NCI-H2081 treated with DMSO at 0.1 percent for 48 hours (cell line): Measurements from ENCODE around the gene TAF1A.

Source experiments
- DNase-seq: peaks from one replicate; lab custom pipeline; 2025; lab: John Stamatoyannopoulos, UW

Gene TAF1A

DNA sequence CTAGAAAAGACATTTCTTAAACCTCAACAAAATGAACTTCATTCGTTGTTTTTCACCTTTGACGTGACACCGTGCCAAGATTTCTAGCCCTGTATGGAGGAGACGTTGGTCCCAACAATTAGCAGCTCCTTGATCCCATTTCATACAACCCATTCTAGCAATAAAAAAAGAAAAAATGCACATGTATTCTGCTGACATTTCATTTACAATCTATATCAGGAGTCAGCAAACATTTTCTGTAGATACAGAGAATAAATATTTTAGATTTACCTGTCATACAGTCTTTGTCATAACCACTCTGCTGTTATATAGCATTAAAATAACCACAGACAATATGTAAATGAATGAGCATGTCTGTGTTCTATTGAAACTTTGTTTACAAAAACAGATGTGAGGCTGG, 7.0 kb upstream of the TAF1A start:
- no peak for DNase-seq

GRCh38 chr1:222594789-222595188, 5.1 kb upstream of the TAF1A start:
- DNase-seq, result no peak

DNA sequence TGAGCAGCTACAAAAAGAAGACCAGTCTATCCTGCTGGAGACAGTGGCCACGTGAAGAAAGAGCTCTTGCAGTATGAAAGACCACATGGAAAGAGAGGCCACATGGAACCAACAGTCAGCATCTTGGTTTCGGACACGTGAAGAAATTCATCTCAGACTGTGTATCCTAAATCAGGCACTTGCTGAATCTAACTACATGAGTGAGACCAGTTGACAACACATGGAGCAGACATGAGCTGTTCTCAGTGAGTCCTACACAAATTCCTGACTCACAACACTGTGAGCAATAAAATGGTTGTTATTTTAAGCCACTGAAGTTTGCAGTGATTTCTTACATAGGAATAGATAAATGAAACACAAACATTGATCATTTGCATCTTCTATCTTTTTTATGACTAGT, 2.4 kb upstream of the TAF1A start:
- no peak for DNase-seq

GRCh38 chr1:222588135-222588534, 1.6 kb downstream of the TAF1A start:
- DNase-seq, result no peak

- DNase-seq, result no peak
These were observed 2.9 kb downstream of the TAF1A start for GRCh38 chr1:222586842-222587241.

GRCh38 chr1:222583079-222583478, 6.7 kb downstream of the TAF1A start:
- no peak for DNase-seq

DNA sequence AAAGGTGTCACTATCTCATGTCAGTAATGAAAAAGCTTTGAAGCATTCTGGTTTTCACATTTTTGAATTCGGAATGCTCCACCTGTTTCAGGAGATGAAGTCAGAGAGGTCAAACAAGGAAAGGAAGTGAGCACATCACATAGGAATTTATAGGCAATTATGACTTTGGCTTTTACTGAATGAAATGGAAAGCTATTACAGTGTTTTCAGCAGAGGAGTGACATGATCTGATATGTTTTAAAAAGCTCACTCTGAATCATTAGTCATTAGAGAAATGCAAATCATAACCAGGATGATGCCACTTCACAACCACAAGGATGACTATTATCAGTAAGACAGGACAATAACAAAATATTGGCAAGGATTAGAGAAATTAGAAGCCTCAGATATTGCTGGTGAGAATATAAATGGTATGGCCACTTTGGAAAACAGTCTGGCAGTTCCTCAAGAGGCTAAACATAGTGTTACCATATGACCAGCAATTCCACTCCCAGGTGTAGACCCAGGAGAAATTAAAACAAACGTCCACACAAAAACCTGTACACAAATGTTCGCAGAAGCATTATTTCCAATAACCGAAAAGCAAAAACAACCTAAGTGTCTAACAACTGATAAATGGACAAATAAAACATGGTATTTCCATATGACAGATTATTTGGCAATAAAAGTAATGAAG, 7.5 kb downstream of the TAF1A start:
- DNase-seq, result no peak

DNA sequence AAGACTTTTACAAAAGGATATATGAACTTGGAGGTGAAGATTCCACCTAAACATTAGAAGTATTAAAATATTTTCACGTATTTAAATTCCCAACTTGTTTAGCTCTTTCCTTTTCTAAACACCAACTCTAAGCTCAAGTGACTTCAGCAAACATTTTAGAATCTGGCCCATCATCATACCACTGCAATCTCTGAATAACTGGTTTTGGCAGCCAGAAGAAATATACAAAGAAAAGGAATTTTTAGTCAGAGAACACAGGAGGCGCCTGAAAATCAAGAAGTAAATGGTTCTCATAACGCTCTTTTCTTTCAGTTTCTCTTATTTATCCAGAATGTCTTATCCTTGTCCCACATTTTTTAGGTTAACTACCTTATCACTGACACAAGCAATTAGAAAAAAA, 10.4 kb downstream of the TAF1A start:
- no peak for DNase-seq

GRCh38 chr1:222570837-222571236, 18.9 kb downstream of the TAF1A start:
- no peak for DNase-seq

DNA sequence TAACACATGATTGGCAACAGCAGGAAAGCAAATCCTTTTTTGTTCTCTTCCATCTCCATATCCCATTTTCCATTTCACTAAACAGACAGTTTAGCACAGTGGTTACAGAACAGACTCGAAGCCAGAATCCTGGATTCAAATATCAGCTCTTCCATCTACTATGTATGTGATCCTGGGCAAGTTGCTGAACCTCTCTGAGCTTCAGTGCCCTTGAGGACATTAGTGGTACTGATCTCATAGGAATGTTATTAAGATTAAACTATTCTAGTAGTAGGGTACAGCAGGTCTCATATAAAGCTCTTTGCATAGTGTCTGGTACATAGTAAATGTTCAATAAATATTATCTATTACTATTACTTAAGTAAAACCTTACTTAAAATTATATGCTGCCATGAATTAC, 28.1 kb downstream of the TAF1A start:
- DNase-seq, result no peak

GRCh38 chr1:222557574-222557973, 32.2 kb downstream of the TAF1A start:
- DNase-seq, result no peak

DNA sequence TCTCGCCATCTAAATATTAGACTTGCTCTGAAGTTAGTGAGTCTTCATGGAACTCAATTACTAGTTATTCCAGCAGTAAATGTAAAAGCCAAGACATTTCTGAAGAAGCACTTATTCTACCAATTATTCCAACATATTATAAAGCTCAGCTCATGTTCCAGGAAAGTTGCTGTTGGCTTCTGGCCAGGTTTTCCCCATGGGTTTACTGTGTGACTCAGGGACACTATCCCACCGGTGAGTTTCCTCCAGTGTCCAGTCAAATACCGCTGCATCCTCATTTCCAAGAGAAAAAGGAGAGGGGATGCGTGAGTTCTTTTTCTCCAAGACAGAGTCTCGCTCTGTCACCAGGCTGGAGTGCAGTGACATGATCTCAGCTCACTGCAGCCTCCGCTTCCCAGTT, 32.6 kb downstream of the TAF1A start:
- DNase-seq, result no peak

GRCh38 chr1:222555992-222556615, 33.6 kb downstream of the TAF1A start:
- DNase-seq, result no peak

DNA sequence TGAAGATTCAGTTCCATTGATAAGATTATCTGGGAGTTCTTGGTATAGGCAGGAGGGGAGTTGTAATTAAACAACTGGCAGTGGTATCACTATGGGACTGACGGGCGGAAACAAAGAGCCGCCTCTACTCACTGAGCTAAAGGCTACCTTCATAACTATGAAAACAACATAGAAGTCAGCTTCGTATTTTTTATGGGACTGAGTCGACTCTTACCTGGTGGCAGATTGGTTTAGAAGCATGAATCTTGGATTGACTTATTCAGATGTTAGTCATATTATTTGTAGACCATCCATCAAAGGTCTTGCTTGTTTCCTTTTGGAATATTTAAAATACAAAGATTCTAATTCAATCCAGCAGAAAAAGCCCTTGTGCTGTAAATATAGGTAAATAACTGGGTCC, 35.6 kb downstream of the TAF1A start:
- DNase-seq, result no peak

DNA sequence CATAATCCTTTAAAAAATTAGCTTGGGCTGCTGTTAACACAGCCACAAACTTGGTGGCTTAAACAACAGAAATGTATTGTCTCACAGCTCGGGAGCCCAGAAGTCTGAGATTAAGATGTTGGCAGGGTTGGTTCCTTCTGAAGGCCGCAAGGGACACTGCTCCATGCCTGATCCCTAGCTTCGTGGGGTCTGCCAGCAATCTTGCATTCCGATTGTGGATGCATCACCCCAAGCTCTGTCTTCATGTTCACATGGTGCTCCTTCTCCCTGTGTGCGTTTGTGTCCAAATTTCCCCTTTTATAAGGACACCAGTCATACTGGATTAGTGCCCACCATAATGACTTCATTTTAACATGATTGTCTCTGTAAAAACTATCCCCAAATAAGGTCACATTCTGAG, 36.9 kb downstream of the TAF1A start:
- DNase-seq, result no peak

GRCh38 chr1:222547944-222548671, 41.6 kb downstream of the TAF1A start, which contains the start of gene HHIPL2:
TSS of gene HHIPL2 (minus strand) at chr1:222548104. CDS start at chr1:222548044, 60 bp downstream.
- DNase-seq, result no peak

DNA sequence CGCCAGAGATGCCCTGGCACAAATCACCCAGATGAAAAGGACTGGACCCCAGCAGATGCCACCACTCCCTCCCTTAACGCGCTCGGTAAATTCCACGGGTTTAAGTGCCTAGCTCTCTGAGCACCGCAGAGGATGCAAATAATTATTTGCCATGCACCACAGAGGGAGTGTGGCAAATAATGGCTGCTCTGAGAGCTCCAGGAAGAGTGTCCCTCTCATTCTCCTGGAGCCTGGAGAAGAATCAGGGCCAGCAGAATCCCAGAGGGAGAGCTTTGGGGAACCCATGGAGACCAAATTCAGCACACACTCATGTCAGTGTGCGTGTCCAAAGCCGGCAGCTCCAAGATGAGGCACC, 42.5 kb downstream of the TAF1A start:
- DNase-seq, result no peak

- DNase-seq, result no peak
These were observed 43.0 kb downstream of the TAF1A start for GRCh38 chr1:222546548-222547259.

- no peak for DNase-seq
These were observed 43.6 kb downstream of the TAF1A start for GRCh38 chr1:222546091-222546490.

GRCh38 chr1:222543817-222544216, 45.9 kb downstream of the TAF1A start:
- DNase-seq, result no peak

- DNase-seq, result no peak
These were observed 49.1 kb downstream of the TAF1A start for GRCh38 chr1:222540598-222540995.

- DNase-seq, result no peak
These were observed 49.7 kb downstream of the TAF1A start for GRCh38 chr1:222539951-222540597.
